Activated naive CD8-positive, alpha-beta T cell (primary cell): ENCODE results near the gene PPP6R1.
A peak's percentile ranks its signal among the peaks of the same experiment; 100 is the strongest.

Experiments
- H3K27ac Mint-ChIP-seq: one replicate; pipeline ENCODE4 v1.8.0; 2021; ENCODE audit warnings: mixed read lengths
- H3K27me3 Mint-ChIP-seq: one replicate; pipeline ENCODE4 v1.8.0; 2021; ENCODE audit warnings: mixed read lengths
- H3K36me3 Mint-ChIP-seq: one replicate; pipeline ENCODE4 v1.8.0; 2021; ENCODE audit warnings: mixed read lengths
- H3K4me1 Mint-ChIP-seq: one replicate; pipeline ENCODE4 v1.8.0; 2021; ENCODE audit warnings: low read depth, mixed read lengths
- H3K4me3 Mint-ChIP-seq: one replicate; pipeline ENCODE4 v1.8.0; 2021; ENCODE audit warnings: mild to moderate bottlenecking, mixed read lengths
- H3K9me3 Mint-ChIP-seq: one replicate; pipeline ENCODE4 v1.8.0; 2021; ENCODE audit warnings: low read depth, mixed read lengths

PPP6R1 gene

GRCh38 chr19:55287361-55288079 lies 28.7 kb upstream of the PPP6R1 start:
- H3K4me3 Mint-ChIP-seq, result no peak overlapping the region

DNA sequence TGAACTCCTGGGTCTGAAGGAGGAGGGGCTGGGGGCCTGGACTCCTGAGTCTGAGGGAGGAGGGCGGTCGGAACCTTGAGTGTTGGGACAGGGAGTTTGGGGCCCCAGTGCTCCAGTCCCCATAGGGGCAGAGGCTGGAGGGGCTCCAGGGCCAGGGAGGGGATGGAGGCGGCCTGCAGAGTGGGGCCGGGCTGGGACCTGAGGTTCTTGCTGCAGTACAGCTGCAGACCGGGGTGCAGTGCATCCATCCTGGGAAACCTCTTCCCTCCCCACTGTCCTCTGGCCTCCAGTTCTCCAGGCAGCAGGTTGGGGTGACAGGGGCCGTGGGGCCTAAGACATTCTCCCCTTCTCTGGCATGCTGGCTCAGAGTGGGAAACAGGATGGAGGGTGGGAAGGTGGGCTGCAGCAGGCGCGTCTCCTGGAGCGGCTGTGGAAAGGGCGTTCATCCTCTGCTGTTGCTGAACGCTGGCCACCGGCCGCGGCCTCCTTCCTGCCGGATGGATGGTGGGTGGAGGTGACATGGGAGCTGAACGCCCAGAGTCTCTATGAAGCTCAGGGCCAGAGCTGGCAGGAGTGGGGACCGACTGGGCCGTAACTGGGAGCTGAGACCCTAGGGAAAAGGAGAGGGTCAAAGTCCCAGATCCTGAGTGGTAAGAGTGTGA lies 26.5 kb upstream of the PPP6R1 start:
- Mint-ChIP-seq H3K27me3 (no peaks in the 10 kb centered on the region), H3K36me3 (no peaks in the 10 kb centered on the region), H3K27ac (peak overlapping the region; percentile 34), H3K9me3 (no peaks in the 10 kb centered on the region), H3K4me1 (peaks cover 17% of the 10 kb centered on the region), H3K4me3 (peak overlapping the region; percentile 13)

More at GRCh38 chr19:55287361-55288079, 28.7 kb upstream of the PPP6R1 start:
- Mint-ChIP-seq H3K36me3 (no peaks in the 10 kb centered on the region), H3K27me3 (no peaks in the 10 kb centered on the region), H3K9me3 (no peaks in the 10 kb centered on the region), H3K27ac (no peak overlapping the region), H3K4me1 (peaks cover 14% of the 10 kb centered on the region)

- no peak overlapping the region for H3K27ac Mint-ChIP-seq
- H3K4me1 Mint-ChIP-seq, result peaks cover 24% of the 10 kb centered on the region
- H3K9me3 Mint-ChIP-seq, result no peaks in the 10 kb centered on the region
Measured at GRCh38 chr19:55284405-55285058, 25.7 kb upstream of the PPP6R1 start.

DNA sequence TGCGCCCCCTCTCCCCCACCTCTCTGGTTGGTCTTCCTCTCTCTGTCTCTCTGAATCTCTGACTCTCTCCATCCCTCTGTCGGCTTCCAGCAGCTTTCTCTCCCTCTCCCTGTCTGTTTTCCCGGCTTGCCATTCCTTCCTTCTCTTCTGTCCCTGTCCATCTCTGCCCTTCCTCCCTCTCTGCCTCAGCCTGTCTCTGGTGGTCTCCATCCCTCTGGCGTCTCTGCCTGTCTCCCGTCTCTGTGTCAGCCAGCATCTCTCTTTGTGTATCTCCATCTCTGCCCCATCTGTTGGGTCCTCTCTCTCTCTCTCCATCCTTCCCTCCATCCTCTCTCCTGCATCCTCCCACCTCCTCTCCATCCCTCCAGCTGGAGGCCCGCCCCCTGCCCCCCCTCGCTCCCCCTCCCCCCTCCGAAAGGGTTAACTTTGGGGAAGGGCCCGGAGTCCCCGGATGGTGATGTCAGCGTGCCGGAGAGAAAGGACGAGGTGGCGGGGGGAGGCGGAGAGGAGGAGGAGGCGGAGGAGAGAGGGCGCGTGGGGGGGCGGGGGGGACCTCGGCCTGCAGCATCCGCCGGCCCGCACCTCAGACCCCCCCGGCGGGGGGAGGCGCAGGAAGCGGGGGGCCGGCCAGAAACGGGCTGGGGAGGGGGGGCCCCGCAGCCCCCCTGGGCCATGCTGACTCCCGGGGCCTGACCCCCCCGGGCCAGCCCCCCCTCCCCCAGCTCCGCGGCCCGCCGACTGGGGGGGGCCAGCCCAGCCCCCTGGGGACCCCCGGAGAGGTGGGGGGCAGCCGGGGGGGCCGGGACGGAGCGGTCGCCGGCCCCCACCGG lies 24.9 kb upstream of the PPP6R1 start, which contains the start of gene BRSK1:
TSS of gene BRSK1 (plus strand) at position 450 of the 830 bp plus-strand sequence. CDS start 446 bp downstream, outside the sequence.
- H3K9me3 Mint-ChIP-seq, result no peaks in the 10 kb centered on the region
- peak within 1 kb of the TSS; percentile 74 for H3K4me3 Mint-ChIP-seq
- H3K36me3 Mint-ChIP-seq, result no peaks in the 10 kb centered on the region
- no peak within 1 kb of the TSS for H3K27ac Mint-ChIP-seq
- H3K27me3 Mint-ChIP-seq, result no peaks in the 10 kb centered on the region
- peaks cover 25% of the 10 kb centered on the region for H3K4me1 Mint-ChIP-seq

More at GRCh38 chr19:55284405-55285058, 25.7 kb upstream of the PPP6R1 start:
- H3K4me3 Mint-ChIP-seq, result peak overlapping the region; percentile 13
- no peaks in the 10 kb centered on the region for H3K36me3 Mint-ChIP-seq
- H3K27me3 Mint-ChIP-seq, result no peaks in the 10 kb centered on the region

- H3K9me3 Mint-ChIP-seq, result no peaks in the 10 kb centered on the region
- peak within 1 kb of the TSS; percentile 96 for H3K27ac Mint-ChIP-seq
- H3K27me3 Mint-ChIP-seq, result no peaks in the 10 kb centered on the region
- H3K4me1 Mint-ChIP-seq, result peaks cover 25% of the 10 kb centered on the region
- peak within 1 kb of the TSS; percentile 100 for H3K4me3 Mint-ChIP-seq
- no peaks in the 10 kb centered on the region for H3K36me3 Mint-ChIP-seq
Measured at GRCh38 chr19:55279770-55280643, 21.2 kb upstream of the PPP6R1 start, which contains the start of gene HSPBP1. HSPBP1 (minus strand) TSS chr19:55280110; CDS start chr19:55279608, 502 bp downstream.

- H3K36me3 Mint-ChIP-seq, result peaks cover 2% of the 10 kb centered on the region
- H3K27ac Mint-ChIP-seq, result peak overlapping the region; percentile 96
- H3K27me3 Mint-ChIP-seq, result no peaks in the 10 kb centered on the region
- H3K4me1 Mint-ChIP-seq, result peaks cover 25% of the 10 kb centered on the region
- peak overlapping the region; percentile 100 for H3K4me3 Mint-ChIP-seq
- H3K9me3 Mint-ChIP-seq, result no peaks in the 10 kb centered on the region
Measured at GRCh38 chr19:55279340-55279739, 20.5 kb upstream of the PPP6R1 start.

GRCh38 chr19:55278391-55279135 lies 19.7 kb upstream of the PPP6R1 start:
- Mint-ChIP-seq H3K4me3 (peak overlapping the region; percentile 100), H3K4me1 (peaks cover 24% of the 10 kb centered on the region), H3K36me3 (peaks cover 2% of the 10 kb centered on the region), H3K9me3 (no peaks in the 10 kb centered on the region), H3K27me3 (no peaks in the 10 kb centered on the region), H3K27ac (no peak overlapping the region)

GRCh38 chr19:55277494-55277893 lies 18.7 kb upstream of the PPP6R1 start:
- no peak overlapping the region for H3K4me3 Mint-ChIP-seq
- H3K4me1 Mint-ChIP-seq, result peaks cover 17% of the 10 kb centered on the region
- H3K27ac Mint-ChIP-seq, result no peak overlapping the region
- H3K36me3 Mint-ChIP-seq, result peaks cover 2% of the 10 kb centered on the region
- H3K27me3 Mint-ChIP-seq, result no peaks in the 10 kb centered on the region
- no peaks in the 10 kb centered on the region for H3K9me3 Mint-ChIP-seq

GRCh38 chr19:55276720-55277430 lies 18.1 kb upstream of the PPP6R1 start:
- no peaks in the 10 kb centered on the region for H3K27me3 Mint-ChIP-seq
- no peaks in the 10 kb centered on the region for H3K9me3 Mint-ChIP-seq
- no peak overlapping the region for H3K27ac Mint-ChIP-seq
- H3K36me3 Mint-ChIP-seq, result peaks cover 7% of the 10 kb centered on the region
- H3K4me3 Mint-ChIP-seq, result no peak overlapping the region
- peaks cover 17% of the 10 kb centered on the region for H3K4me1 Mint-ChIP-seq

DNA sequence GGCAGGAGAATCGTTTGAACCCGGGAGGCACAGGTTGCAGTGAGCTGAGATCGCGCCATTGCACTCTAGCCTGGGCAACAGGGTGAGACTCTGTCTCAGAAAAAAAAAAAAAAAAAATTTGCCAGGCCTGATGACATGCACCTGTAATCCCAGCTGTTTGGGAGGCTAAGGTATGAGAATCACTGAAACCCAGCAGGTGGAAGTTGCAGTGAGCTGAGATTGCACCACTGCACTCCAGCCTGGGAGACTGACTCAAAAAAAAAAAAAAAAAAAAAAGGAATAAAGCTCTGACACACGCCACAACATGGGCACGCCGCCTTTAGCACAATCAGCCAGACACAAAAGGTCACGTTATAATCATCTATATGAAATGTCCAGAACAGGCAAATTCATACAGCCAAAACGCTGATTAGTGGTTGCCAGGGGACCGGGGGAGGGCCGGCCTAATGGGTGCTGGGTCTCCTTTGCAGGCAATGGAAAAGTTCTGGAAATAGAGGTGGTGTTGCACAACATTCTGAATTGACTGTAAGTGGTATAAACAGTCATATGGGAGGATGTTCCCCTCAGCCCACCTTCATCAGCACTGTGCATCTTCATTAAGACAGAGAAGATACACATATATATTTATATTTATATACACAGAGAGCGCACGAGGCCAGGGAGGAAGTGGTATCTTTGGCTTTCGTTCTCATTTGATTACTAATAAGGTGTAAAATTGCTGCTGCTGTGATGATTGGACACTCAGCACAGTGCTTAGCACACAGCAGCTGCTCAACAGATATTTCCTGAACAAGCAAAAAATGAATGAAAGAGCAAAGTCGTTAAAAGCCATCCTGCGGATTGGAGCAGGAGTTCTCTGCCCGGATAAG lies 17.3 kb upstream of the PPP6R1 start:
- Mint-ChIP-seq H3K27me3 (no peaks in the 10 kb centered on the region), H3K36me3 (peaks cover 9% of the 10 kb centered on the region), H3K4me3 (no peak overlapping the region), H3K9me3 (no peaks in the 10 kb centered on the region), H3K27ac (no peak overlapping the region), H3K4me1 (peaks cover 14% of the 10 kb centered on the region)

DNA sequence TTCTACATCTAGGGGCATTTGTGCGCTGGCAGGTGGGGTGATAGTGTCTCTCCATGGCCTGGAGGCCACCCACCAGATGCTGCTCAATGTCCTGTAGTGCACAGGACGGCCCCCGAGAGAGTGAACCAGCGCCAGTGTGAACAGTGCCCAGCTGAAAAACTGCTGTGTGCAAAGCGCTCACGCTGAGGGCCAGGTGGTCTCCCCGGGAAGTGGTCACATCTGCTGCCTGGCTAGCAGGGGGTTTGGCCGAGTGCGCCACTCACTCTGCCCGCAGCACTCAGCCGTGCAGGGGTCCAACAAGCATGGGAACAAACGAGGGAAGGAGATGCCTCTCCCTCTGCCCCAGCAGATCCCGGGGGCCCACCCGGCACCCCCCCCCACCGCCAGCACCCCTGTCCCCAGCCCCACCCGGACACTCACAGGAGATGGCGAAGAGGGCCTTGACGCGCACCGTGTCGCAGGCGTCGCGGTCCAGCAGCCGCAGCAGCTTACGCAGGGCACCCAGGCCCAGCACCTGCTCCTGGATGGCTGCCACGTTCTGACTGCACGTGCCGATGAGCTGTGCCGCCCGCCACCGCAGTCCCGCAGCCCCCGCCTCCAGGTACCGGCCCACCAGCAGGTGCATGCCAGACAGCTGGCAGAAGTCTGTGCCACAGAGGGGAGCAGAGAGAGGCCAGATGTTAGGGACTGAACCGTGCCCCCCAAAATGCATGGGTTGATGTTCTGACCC lies 15.3 kb upstream of the PPP6R1 start:
- Mint-ChIP-seq H3K27ac (no peak overlapping the region), H3K4me3 (no peak overlapping the region)

More for the DNA sequence above, 15.3 kb upstream of the PPP6R1 start:
- peaks cover 12% of the 10 kb centered on the region for H3K36me3 Mint-ChIP-seq
- no peaks in the 10 kb centered on the region for H3K27me3 Mint-ChIP-seq
- peaks cover 1% of the 10 kb centered on the region for H3K4me1 Mint-ChIP-seq
- H3K9me3 Mint-ChIP-seq, result no peaks in the 10 kb centered on the region
